Embryonic facial prominence (tissue), 1 donor: ENCODE data around the gene CARD11.
"Not testable (repeated sequence)": the region's sequence is repeated elsewhere in the genome, so short reads cannot be mapped to it uniquely, and the experiment has no call there.

ENCODE experiments used
- DNase-seq: peaks from one replicate; pipeline ENCODE4 v3.0.0-alpha.2; 2016; ENCODE audit errors: extremely low spot score

CARD11 gene

GRCh38 chr7:2964208-2964607, 79.5 kb downstream of the CARD11 start:
- DNase-seq, result no peak

GRCh38 chr7:2962865-2963264, 80.8 kb downstream of the CARD11 start:
- no peak for DNase-seq

GRCh38 chr7:2959828-2960599, 83.7 kb downstream of the CARD11 start:
- no peak for DNase-seq

DNA sequence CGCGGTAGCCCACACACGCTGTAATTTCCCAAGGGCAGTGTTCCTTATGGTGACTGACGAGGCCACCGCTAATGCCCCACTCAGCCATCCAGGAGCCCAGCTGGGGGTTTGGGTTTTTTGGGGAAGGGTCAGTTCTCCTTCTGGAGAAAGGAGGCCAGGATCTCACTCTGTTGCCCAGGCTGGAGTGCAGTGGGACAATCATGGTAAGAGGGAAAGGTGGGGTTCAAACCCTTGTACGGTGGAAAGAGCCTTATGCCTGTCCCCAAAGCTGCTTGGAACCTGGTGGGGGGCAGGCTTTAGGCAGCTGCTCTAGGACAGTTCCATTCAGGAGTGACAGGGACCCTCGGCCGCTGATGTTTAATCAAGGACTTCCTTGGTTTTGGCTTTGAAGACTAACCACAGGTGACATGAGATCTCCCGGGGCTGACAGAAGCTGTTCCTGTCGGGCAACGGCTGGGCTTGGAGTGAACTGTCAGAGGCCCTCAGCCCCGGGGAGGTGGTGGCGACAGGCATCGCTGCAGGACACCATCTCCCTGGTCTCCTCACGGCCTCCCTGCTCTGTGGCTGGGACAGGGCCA, 84.5 kb downstream of the CARD11 start:
- DNase-seq, result no peak

- DNase-seq, result no peak
These were observed 85.1 kb downstream of the CARD11 start for GRCh38 chr7:2958416-2959102.

DNA sequence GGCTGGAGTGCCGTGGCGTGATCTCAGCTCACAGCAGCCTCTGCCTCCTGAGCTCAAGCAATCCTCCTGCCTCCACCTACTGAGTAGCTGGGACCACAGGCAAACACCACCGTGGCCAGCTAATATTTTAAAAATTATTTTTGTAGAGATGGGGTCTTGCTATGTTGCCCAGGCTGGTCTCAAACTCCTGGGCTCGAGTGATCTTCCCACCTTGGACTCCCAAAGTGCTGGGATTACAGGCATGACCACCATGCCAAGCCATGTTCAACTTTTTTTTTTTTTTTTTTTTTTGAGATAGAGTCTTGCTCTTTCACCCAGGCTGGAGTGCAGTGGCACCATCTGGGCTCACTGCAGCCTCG, 86.3 kb downstream of the CARD11 start:
- DNase-seq, result not testable (repeated sequence)

DNA sequence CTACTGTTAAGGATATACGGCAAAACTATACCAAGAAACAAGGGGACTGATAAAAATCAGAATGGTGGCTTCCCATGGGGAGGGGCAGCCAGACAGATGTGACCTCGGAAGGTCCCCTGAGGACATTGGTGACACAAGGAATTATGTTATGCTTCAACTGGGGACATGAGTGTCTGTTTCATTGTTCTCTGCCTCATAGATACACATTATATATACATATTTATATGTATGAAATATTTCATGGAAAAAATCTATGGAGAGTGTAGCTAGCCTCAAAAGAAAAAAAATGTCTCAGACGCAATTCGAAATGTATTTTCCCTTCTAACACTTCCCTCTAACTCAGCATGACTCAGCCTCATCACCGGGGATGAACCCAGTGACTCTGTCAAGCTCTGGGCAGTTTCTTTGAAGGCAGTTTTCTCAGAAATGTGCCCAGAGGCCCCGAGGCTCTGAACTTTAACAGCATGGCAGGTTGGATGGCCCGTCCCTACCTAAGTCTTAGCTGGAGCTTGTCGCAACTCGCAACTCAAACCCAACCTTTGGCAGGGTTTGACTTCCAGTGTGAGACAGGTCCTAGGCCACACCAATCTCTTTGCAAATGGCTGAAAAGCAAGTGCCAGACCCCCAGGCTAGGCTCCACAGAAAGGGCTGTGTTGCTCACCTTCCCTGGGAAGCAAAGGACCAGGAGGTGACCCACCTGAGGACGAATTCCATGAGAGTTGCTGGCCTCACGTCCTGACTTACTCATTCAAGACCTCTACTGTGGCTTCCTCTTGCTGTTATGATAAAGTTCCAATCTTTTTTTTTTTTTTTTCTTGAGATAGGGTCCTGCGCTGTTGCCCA, 86.9 kb downstream of the CARD11 start:
- DNase-seq, result no peak

DNA sequence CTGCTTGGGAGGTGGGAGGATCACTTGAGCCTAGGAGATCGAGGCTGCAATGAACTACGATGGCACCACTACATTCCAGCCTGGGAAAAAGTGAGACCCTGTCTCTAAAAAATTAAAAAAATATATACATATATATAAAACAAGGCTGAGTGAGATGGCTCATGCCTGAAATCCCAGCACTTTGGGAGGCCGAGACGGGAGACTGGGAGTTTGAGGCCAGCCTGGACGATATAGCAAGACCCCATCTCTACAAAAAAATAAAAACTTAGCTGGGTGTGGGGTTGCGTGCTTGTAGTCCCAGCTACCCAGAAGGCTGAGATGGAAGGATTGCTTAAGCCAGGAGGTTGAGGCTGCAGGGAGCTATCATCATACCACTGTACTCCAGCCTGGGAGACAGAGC, 87.6 kb downstream of the CARD11 start:
- DNase-seq, result no peak

DNA sequence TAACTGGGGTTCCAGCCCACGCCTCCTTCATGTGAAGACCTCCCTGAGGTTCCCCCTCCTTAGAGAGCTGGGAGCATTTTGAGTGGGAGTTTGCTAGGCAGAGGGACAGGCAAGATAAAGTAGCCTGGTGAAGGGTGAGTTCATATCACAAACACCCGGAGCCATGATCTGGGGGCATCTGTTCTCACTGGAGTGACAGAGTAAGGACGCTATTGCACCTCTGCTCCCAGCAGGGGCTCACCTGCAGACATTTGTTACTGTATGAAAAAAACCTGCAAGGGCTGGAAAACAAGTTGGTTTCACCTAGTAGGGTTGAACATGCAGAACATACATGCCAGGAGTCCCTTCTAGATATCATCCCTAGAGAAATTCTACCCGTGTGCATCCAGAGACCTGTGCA, 88.4 kb downstream of the CARD11 start:
- DNase-seq, result no peak

DNA sequence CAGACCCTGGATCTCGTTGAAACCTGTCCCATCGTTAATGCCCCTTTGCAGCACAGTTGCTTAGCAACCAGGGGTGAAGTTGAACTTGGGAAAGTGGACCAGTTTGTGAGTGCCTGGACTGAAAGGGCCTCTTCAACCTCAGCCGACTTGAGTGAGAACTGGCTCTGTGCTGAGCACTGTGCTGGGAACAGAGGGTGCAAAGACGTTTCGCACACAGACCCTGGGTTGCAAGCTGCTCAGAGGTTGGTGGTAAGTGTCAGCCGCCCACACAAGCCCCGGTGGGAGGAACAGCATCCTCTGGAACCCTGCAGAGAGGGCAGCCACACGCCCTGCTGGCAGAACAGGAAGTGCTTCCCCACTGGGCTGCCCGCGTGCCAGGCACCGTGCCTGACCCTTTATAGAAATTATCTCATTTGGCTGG, 89.2 kb downstream of the CARD11 start:
- no peak for DNase-seq

- no peak for DNase-seq
These were observed 89.9 kb downstream of the CARD11 start for GRCh38 chr7:2953588-2954407.

GRCh38 chr7:2953099-2953498, 90.6 kb downstream of the CARD11 start:
- no peak for DNase-seq

GRCh38 chr7:2952316-2952715, 91.4 kb downstream of the CARD11 start:
- no peak for DNase-seq

DNA sequence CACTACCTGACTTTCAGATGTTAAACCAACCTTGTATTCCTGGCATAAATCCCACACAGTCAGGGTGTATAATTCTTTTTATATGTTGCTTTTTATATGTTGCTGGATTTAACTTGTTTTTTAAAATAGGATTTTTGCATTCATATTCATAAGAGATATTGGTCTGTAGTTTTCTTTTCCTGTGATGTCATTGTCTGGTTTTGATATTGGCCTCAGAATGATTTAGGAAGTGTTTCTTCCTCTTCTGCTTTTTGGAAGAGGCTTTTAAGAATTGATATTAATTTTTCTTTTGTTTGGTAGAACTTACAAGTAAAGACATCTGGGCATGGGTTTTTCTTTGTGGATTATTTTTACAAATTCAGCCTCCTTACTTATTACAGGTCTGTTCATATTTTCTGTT, 93.1 kb downstream of the CARD11 start:
- DNase-seq, result no peak

DNA sequence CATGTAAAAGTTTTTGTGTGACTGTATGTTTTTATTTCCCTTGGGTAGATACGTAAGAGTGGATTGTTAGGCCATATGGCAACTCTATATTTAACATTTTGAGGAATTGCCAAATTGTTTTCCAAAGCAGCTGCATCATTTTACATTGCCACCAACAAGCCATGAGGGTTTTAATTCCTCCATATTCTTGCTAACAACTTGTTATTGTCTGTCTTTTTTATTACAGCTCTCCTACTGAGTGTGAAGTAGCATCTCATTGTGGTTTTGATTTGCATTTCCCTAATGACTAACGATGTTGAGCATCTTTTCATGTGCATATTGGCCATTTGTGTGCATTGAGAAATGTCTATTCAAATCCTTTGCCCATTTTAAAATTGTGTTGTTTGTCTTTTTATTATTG, 94.9 kb downstream of the CARD11 start:
- no peak for DNase-seq

GRCh38 chr7:2947058-2947780, 96.4 kb downstream of the CARD11 start:
- DNase-seq, result no peak

GRCh38 chr7:2945171-2945570, 98.5 kb downstream of the CARD11 start:
- DNase-seq, result no peak

DNA sequence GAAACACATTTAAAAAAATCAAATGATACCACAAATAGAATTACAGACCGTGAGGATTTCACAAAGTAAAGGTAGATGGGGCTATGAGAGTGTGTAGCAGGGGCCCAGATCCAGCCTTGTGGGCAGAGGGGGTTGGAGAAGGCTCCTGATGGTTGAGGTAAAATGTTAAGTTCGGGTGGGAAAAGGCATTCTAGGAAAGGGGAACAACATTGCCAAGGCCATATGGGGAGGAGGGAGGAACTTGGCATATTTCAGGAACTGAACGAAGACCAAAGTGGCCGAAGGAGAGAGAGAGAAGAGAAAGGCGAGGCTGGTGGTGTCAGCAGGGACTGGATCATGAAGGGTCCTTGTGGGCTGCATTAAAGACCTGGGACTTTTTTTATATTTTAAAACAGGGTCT, 98.9 kb downstream of the CARD11 start:
- no peak for DNase-seq

DNA sequence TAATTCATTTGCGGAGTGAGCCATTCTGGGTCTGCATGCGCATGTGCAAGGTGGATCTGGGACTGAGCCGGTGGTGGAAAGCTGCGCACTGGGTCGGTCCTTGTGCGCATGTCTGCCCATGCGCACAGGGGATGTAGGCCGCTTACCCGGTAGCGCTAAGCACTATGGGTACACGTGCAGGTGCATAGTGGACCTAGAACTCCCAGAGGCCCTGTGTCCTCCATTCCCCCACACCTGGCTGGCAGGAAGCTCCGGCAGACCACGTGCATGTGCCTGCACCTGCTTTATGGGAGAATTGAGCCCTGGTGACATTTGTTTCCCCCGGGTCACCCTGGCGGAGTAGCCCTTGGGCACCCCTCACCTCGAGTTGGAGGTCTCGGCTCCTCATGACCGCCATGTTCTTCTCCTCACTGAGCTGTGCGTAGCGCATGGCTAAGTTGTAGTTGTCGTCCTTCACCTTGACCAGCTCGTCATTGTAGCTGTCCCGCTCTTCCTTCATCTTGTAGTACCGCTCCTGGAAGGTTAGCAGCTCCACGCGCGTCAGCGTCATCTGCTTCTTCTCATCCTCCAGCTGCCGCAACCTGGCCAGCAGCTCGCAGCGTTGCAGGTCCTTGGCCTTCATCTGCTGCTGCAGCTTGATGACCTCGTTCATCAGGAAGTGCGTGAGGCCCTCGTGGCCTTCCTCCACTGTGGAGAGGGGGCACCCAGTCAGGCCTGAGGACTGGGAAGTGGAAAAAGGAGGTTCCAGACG, 99.6 kb downstream of the CARD11 start:
- DNase-seq, result no peak
